WI38 (cell line): ENCODE results near the gene DLGAP1.

ENCODE experiments used
- H3K4me3 ChIP-seq: 2 replicates; pipeline ENCODE4 v1.5.1; 2011; ENCODE audit warnings: low read depth, mild to moderate bottlenecking, control low read depth, low read length
- CTCF ChIP-seq: IDR thresholded peaks from 2 replicates; pipeline ENCODE4 v1.5.1; 2012; ENCODE audit warnings: low read depth, mild to moderate bottlenecking, control low read depth, low read length

The DLGAP1 gene

GRCh38 chr18:4416976-4417375 is 38.1 kb downstream of the DLGAP1 start:
- TF ChIP-seq CTCF, result no peak

GRCh38 chr18:4412286-4412685 is 42.8 kb downstream of the DLGAP1 start:
- H3K4me3 ChIP-seq, result no peak overlapping the region
- no peak for TF ChIP-seq CTCF

More at GRCh38 chr18:4416976-4417375, 38.1 kb downstream of the DLGAP1 start:
- H3K4me3 ChIP-seq, result no peak overlapping the region

DNA sequence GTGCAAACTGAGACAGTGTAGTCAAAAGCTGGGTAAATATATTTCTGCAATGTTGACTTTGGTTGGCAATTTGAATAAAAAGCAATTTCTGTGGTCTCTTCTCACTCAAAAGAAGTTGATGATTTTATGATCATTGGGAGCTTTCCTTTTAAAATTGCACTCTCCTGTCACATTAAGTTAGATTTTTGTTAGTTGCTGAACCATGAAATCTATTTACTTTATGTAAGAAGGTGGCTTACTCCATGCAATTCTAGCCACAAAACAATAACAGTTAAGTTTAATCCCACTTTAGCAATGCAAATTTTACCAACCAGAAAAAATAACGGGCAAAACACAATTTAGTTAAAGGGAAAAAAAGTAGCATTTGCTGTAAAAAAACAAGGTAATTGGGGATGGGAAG is 48.3 kb downstream of the DLGAP1 start:
- no peak for TF ChIP-seq CTCF
- H3K4me3 ChIP-seq, result no peak overlapping the region

GRCh38 chr18:4405965-4406364 is 49.1 kb downstream of the DLGAP1 start:
- no peak overlapping the region for H3K4me3 ChIP-seq
- TF ChIP-seq CTCF, result no peak

- no peak overlapping the region for H3K4me3 ChIP-seq
- TF ChIP-seq CTCF, result no peak
Observed at GRCh38 chr18:4403836-4404235, 51.3 kb downstream of the DLGAP1 start.

DNA sequence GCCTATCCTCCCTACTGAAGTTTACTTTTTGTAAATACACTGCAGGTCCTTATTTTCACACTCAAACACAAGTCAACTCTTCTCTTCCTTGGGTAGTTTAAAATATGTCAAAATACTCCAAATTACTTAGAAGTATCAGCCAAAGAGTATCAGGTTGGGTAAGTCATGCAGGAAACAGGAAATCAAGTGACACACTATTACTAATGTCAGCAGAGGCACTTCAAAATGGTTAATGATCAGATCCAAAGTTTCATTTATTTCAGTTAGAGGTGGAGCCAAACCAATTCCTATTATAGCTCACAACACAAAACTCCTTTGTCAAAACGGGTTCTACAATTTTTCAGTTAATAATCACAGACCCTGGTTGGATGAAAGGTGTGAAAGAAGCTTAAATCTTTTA is 54.2 kb downstream of the DLGAP1 start:
- no peak overlapping the region for H3K4me3 ChIP-seq
- no peak for TF ChIP-seq CTCF

DNA sequence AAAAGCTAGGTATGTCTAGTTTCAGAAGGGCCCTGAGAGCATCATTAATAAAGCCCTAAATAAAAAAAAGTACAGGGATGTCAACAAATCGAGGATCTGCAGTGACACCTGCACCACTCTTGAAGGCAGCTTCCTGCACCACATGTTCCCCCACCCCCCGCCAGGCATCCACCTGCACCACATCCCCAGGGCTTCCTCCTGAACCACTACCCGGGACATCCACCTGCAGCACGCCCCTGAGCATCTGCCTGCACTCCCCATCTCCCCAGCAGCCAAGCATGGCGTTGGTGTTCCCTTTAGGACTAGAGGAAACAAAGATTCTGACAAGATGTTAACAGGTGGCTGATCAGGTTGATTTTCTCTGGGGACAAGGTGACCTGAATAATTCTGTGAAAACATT is 55.2 kb downstream of the DLGAP1 start:
- no peak for TF ChIP-seq CTCF

More for the DNA sequence above, 55.2 kb downstream of the DLGAP1 start:
- H3K4me3 ChIP-seq, result no peak overlapping the region
